Suprapubic skin (tissue), 4 donors: Measurements from ENCODE around the gene C4orf46. TPM values are rescaled to one million over a fixed set of nuclear protein-coding genes. Genes with fewer than 3 reads are reported as not detected.
A peak's percentile ranks its signal among the peaks of the same experiment; 100 is the strongest.
"Not testable (repeated sequence)": the region's sequence is repeated elsewhere in the genome, so short reads cannot be mapped to it uniquely, and the experiment has no call there.

Experiments used
- DNase-seq, 2 donors: peaks; one replicate each; pipeline ENCODE4 v3.0.0-alpha.2; 2019; ENCODE audit warnings: low spot score in 2 of 2
- H3K27ac ChIP-seq: fragments of 200-600 bp; sonication (generic); one replicate; pipeline ENCODE4 v1.5.1; 2019
- H3K27me3 ChIP-seq: fragments of 200-600 bp; sonication (generic); one replicate; pipeline ENCODE4 v1.5.1; 2019
- H3K36me3 ChIP-seq: fragments of 200-600 bp; sonication (generic); one replicate; pipeline ENCODE4 v1.5.1; 2019
- H3K4me1 ChIP-seq: fragments of 200-600 bp; sonication (generic); one replicate; pipeline ENCODE4 v1.5.1; 2019
- H3K4me3 ChIP-seq: fragments of 200-600 bp; sonication (generic); one replicate; pipeline ENCODE4 v1.5.1; 2019; ENCODE audit warnings: mild to moderate bottlenecking
- H3K9me3 ChIP-seq: fragments of 200-600 bp; sonication (generic); one replicate; pipeline ENCODE4 v1.5.1; 2019
- CTCF ChIP-seq, 2 donors: fragments of 200-600 bp in 1 of 2; fragments of 450-650 bp in 1 of 2; sonication (generic) in 1 of 2; IDR thresholded peaks; one replicate each; pipeline ENCODE4 v1.5.1; 2016 to 2019; ENCODE audit warnings: antibody characterized with exemption in 2 of 2, mild to moderate bottlenecking in 1 of 2, moderate library complexity in 1 of 2
- EP300 ChIP-seq: sonication (generic); formaldehyde crosslinking; IDR thresholded peaks from one replicate; pipeline ENCODE4 v1.6.1; 2017; ENCODE audit warnings: antibody characterized with exemption
- POLR2A ChIP-seq, 2 donors: fragments of 450-650 bp; IDR thresholded peaks; one replicate each; pipeline ENCODE4 v1.6.1; 2017; ENCODE audit warnings: antibody characterized with exemption in 2 of 2, mild to moderate bottlenecking in 2 of 2, moderate library complexity in 2 of 2
- POLR2AphosphoS5 ChIP-seq, 3 donors: sonication (generic); formaldehyde crosslinking; IDR thresholded peaks; one replicate each; pipeline ENCODE4 v1.6.1; 2017; ENCODE audit warnings: antibody characterized with exemption in 3 of 3
- WGBS: methylation state at CpG from one replicate; pipeline ENCODE4 v1.1.5; 2018; 5-methylcytosine and 5-hydroxymethylcytosine counted together
- total RNA-seq, 4 donors: library from RNA; depleted of rRNA; stranded (reverse); fragments of >200 nt; gene quantifications; one replicate each; pipeline ENCODE4 v1.1.0, GENCODE V29; 2016

C4orf46 gene
- total RNA-seq: 1 to 10 TPM; 2.8 to 3.7 (median 3.2) TPM

GRCh38 chr4:158671665-158671914 lies at the start of gene C4orf46:
Gene C4orf46 (minus strand): TSS chr4:158671887. CDS start chr4:158671801, 86 bp downstream.
- peaks cover 19% of the 10 kb centered on the region for H3K4me1 ChIP-seq
- DNase-seq: no peak
- H3K27me3 ChIP-seq: no peaks in the 10 kb centered on the region
- TF ChIP-seq EP300 (no peak), POLR2A (IDR thresholded peaks at IDR 0.05) (no peak), CTCF (IDR thresholded peaks at IDR 0.05) (no peak), POLR2AphosphoS5 (IDR thresholded peaks at IDR 0.05) (no peak)
- peak within 1 kb of the TSS; percentile 92 for H3K27ac ChIP-seq
- H3K9me3 ChIP-seq: no peaks in the 10 kb centered on the region
- H3K4me3 ChIP-seq: peak within 1 kb of the TSS; percentile 91
- 0% methylated on average over 2 of the region's 20 CpGs for WGBS
- no peaks in the 10 kb centered on the region for H3K36me3 ChIP-seq

- Histone ChIP-seq H3K27ac (no peak overlapping the region), H3K4me1 (no peaks in the 10 kb centered on the region), H3K4me3 (no peak overlapping the region), H3K27me3 (no peaks in the 10 kb centered on the region), H3K9me3 (no peaks in the 10 kb centered on the region), H3K36me3 (peaks cover 80% of the 10 kb centered on the region)
- TF ChIP-seq CTCF (IDR thresholded peaks at IDR 0.05): no peak
- no peak for TF ChIP-seq EP300
- no peak for TF ChIP-seq POLR2A (IDR thresholded peaks at IDR 0.05)
- no peak for TF ChIP-seq POLR2AphosphoS5 (IDR thresholded peaks at IDR 0.05)
- 84% methylated on average over 3 of the region's 3 CpGs for WGBS
- no peak for DNase-seq
Measured at GRCh38 chr4:158715802-158716201, 44.1 kb upstream of the C4orf46 start.

- Histone ChIP-seq H3K4me3 (no peak overlapping the region), H3K9me3 (no peaks in the 10 kb centered on the region), H3K27ac (no peak overlapping the region), H3K36me3 (peaks cover 86% of the 10 kb centered on the region), H3K27me3 (no peaks in the 10 kb centered on the region), H3K4me1 (no peaks in the 10 kb centered on the region)
- TF ChIP-seq POLR2A (IDR thresholded peaks at IDR 0.05): no peak
- TF ChIP-seq EP300: no peak
- no peak for TF ChIP-seq POLR2AphosphoS5 (IDR thresholded peaks at IDR 0.05)
- no peak for TF ChIP-seq CTCF (IDR thresholded peaks at IDR 0.05)
- no peak for DNase-seq
- WGBS: 90% methylated on average over 4 of the region's 4 CpGs
Measured at GRCh38 chr4:158714937-158715336, 43.2 kb upstream of the C4orf46 start.

GRCh38 chr4:158712622-158713021 lies 40.9 kb upstream of the C4orf46 start:
- H3K36me3 ChIP-seq: peaks cover 86% of the 10 kb centered on the region
- H3K27me3 ChIP-seq, H3K27ac ChIP-seq, H3K4me3 ChIP-seq, H3K9me3 ChIP-seq, H3K4me1 ChIP-seq, DNase-seq: not testable (repeated sequence)
- WGBS: 100% methylated on average over 4 of the region's 4 CpGs

GRCh38 chr4:158710814-158711213 lies 39.1 kb upstream of the C4orf46 start:
- Histone ChIP-seq H3K36me3 (peaks cover 79% of the 10 kb centered on the region), H3K4me3 (no peak overlapping the region), H3K27ac (no peak overlapping the region), H3K27me3 (no peaks in the 10 kb centered on the region), H3K9me3 (no peaks in the 10 kb centered on the region), H3K4me1 (no peaks in the 10 kb centered on the region)
- 65% methylated on average over 1 of the region's 1 CpG for WGBS
- DNase-seq: no peak
- TF ChIP-seq EP300 (no peak), POLR2AphosphoS5 (IDR thresholded peaks at IDR 0.05) (no peak), CTCF (IDR thresholded peaks at IDR 0.05) (no peak), POLR2A (IDR thresholded peaks at IDR 0.05) (no peak)

- H3K4me1 ChIP-seq: no peaks in the 10 kb centered on the region
- peaks cover 58% of the 10 kb centered on the region for H3K36me3 ChIP-seq
- no peak overlapping the region for H3K27ac ChIP-seq
- no peak for TF ChIP-seq POLR2AphosphoS5 (IDR thresholded peaks at IDR 0.05)
- TF ChIP-seq EP300: no peak
- no peak for TF ChIP-seq POLR2A (IDR thresholded peaks at IDR 0.05)
- TF ChIP-seq CTCF (IDR thresholded peaks at IDR 0.05): no peak
- no peaks in the 10 kb centered on the region for H3K9me3 ChIP-seq
- 93% methylated on average over 4 of the region's 4 CpGs for WGBS
- H3K4me3 ChIP-seq: no peak overlapping the region
- H3K27me3 ChIP-seq: no peaks in the 10 kb centered on the region
- DNase-seq: no peak
Measured at GRCh38 chr4:158704274-158704673, 32.6 kb upstream of the C4orf46 start.
